Mesodermal cell (in vitro differentiated cells): ENCODE measurements around the gene CTDSP1. TPM values are rescaled to one million over a fixed set of nuclear protein-coding genes. Genes with fewer than 3 reads are reported as not detected.

Experiments used
- H3K27ac ChIP-seq: 2 replicates; pipeline ENCODE4 v1.7.0; 2013; ENCODE audit warnings: mild to moderate bottlenecking, low read depth, low read length, moderate library complexity; ENCODE audit not compliant: severe bottlenecking
- H3K36me3 ChIP-seq: 2 replicates; pipeline ENCODE4 v1.7.1; 2013; ENCODE audit warnings: mild to moderate bottlenecking, low read length, moderate library complexity; ENCODE audit not compliant: control insufficient read depth, insufficient read depth
- H3K4me1 ChIP-seq: one replicate; pipeline ENCODE4 v1.7.1; 2013; ENCODE audit warnings: mild to moderate bottlenecking, low read length; ENCODE audit not compliant: insufficient read depth, control insufficient read depth, poor library complexity, severe bottlenecking
- H3K4me3 ChIP-seq: 2 replicates; pipeline ENCODE4 v1.7.0; 2013; ENCODE audit warnings: low read length, control low read depth, mild to moderate bottlenecking; ENCODE audit not compliant: insufficient read depth, poor library complexity, severe bottlenecking; ENCODE audit errors: extremely low read depth
- H3K9me3 ChIP-seq: 2 replicates; pipeline ENCODE4 v1.7.1; 2013; ENCODE audit warnings: mild to moderate bottlenecking, low read length, moderate library complexity; ENCODE audit not compliant: control insufficient read depth
- WGBS, 2 experiments: methylation state at CpG; one replicate each; pipeline ENCODE4 v1.1.5; 2013; ENCODE audit warnings: missing lambda C conversion rate in 2 of 2; ENCODE audit not compliant: insufficient coverage in 2 of 2; 5-methylcytosine and 5-hydroxymethylcytosine counted together
- polyA plus RNA-seq, 2 experiments: library from polyadenylated mRNA; stranded (reverse); fragments of 50-300 nt; gene quantifications; one replicate each; pipeline ENCODE4 v1.2.3, GENCODE V29; 2013

CTDSP1 gene
- polyA plus RNA-seq (2013, experiment 1 of 2) = 49.6 TPM
- polyA plus RNA-seq (2013, experiment 2 of 2) = 48.4 TPM

- H3K27ac ChIP-seq = peak within 1 kb of the TSS; percentile 80
- peaks cover 33% of the 10 kb centered on the region for H3K36me3 ChIP-seq
- 0% methylated on average over 59 to 62 of the region's 78 CpGs for WGBS, 2 experiments
These were observed at the start of gene CTDSP1 for GRCh38 chr2:218399391-218400166. Gene CTDSP1 (plus strand): TSS chr2:218399868. CDS start chr2:218400091, 223 bp downstream.

GRCh38 chr2:218354045-218354444 is 45.6 kb upstream of the CTDSP1 start:
- Histone ChIP-seq H3K4me3 (no peak overlapping the region), H3K9me3 (peaks cover 21% of the 10 kb centered on the region), H3K36me3 (no peaks in the 10 kb centered on the region), H3K4me1 (peaks cover 3% of the 10 kb centered on the region), H3K27ac (no peak overlapping the region)
- WGBS, 2 experiments = 95 to 97% methylated on average over 10 to 14 of the region's 14 CpGs

More at GRCh38 chr2:218399391-218400166, at the start of gene CTDSP1:
- Histone ChIP-seq H3K4me3 (peak within 1 kb of the TSS; percentile 83), H3K9me3 (no peaks in the 10 kb centered on the region), H3K4me1 (peaks cover 12% of the 10 kb centered on the region)

- Histone ChIP-seq H3K27ac (no peak overlapping the region), H3K9me3 (peaks cover 21% of the 10 kb centered on the region), H3K4me1 (peaks cover 3% of the 10 kb centered on the region), H3K36me3 (no peaks in the 10 kb centered on the region), H3K4me3 (no peak overlapping the region)
- WGBS, 2 experiments = 92 to 95% methylated on average over 13 to 14 of the region's 20 CpGs
These were observed 44.7 kb upstream of the CTDSP1 start for GRCh38 chr2:218354850-218355443.

GRCh38 chr2:218357236-218358177 is 42.2 kb upstream of the CTDSP1 start:
- 68 to 70% methylated on average over 16 to 17 of the region's 17 CpGs for WGBS, 2 experiments
- Histone ChIP-seq H3K4me1 (peaks cover 3% of the 10 kb centered on the region), H3K36me3 (no peaks in the 10 kb centered on the region), H3K9me3 (peaks cover 3% of the 10 kb centered on the region), H3K27ac (peak overlapping the region; percentile 49), H3K4me3 (no peak overlapping the region)

GRCh38 chr2:218360453-218360852 is 39.2 kb upstream of the CTDSP1 start:
- 90 to 100% methylated on average over 2 to 3 of the region's 4 CpGs for WGBS, 2 experiments
- Histone ChIP-seq H3K4me3 (no peak overlapping the region), H3K36me3 (no peaks in the 10 kb centered on the region), H3K9me3 (no peaks in the 10 kb centered on the region), H3K27ac (no peak overlapping the region), H3K4me1 (peaks cover 3% of the 10 kb centered on the region)

GRCh38 chr2:218362606-218363005 is 37.1 kb upstream of the CTDSP1 start:
- no peak overlapping the region for H3K27ac ChIP-seq
- no peak overlapping the region for H3K4me3 ChIP-seq
- H3K36me3 ChIP-seq = no peaks in the 10 kb centered on the region
- H3K9me3 ChIP-seq = peaks cover 7% of the 10 kb centered on the region
- WGBS, 2 experiments = 95 to 97% methylated on average over 4 to 8 of the region's 8 CpGs
- H3K4me1 ChIP-seq = no peaks in the 10 kb centered on the region

- Histone ChIP-seq H3K27ac (no peak overlapping the region), H3K4me3 (no peak overlapping the region), H3K4me1 (no peaks in the 10 kb centered on the region), H3K9me3 (peaks cover 7% of the 10 kb centered on the region), H3K36me3 (no peaks in the 10 kb centered on the region)
- WGBS, 2 experiments = 100% methylated on average over 1 of the region's 3 CpGs; no CpG with 5 or more reads in 1 of the 2 experiments
These were observed 35.9 kb upstream of the CTDSP1 start for GRCh38 chr2:218363736-218364135.

GRCh38 chr2:218364196-218364595 is 35.5 kb upstream of the CTDSP1 start:
- WGBS, 2 experiments = 97 to 100% methylated on average over 1 to 5 of the region's 6 CpGs
- H3K4me1 ChIP-seq = no peaks in the 10 kb centered on the region
- H3K4me3 ChIP-seq = no peak overlapping the region
- H3K27ac ChIP-seq = no peak overlapping the region
- H3K36me3 ChIP-seq = no peaks in the 10 kb centered on the region
- H3K9me3 ChIP-seq = peaks cover 7% of the 10 kb centered on the region

GRCh38 chr2:218366621-218367414 is 32.9 kb upstream of the CTDSP1 start:
- Histone ChIP-seq H3K4me3 (peak overlapping the region; percentile 39), H3K9me3 (peaks cover 7% of the 10 kb centered on the region), H3K27ac (no peak overlapping the region), H3K36me3 (no peaks in the 10 kb centered on the region), H3K4me1 (no peaks in the 10 kb centered on the region)
- 93% methylated on average over 6 of the region's 9 CpGs for WGBS, 2 experiments
